Right forelimb (tissue), 1 donor: ENCODE results near the gene LRRN3.
"Not testable (repeated sequence)": the region's sequence is repeated elsewhere in the genome, so short reads cannot be mapped to it uniquely, and the experiment has no call there.

Source experiments
- DNase-seq: peaks from one replicate; pipeline ENCODE4 v3.0.0-alpha.2; 2018

LRRN3 gene

DNA sequence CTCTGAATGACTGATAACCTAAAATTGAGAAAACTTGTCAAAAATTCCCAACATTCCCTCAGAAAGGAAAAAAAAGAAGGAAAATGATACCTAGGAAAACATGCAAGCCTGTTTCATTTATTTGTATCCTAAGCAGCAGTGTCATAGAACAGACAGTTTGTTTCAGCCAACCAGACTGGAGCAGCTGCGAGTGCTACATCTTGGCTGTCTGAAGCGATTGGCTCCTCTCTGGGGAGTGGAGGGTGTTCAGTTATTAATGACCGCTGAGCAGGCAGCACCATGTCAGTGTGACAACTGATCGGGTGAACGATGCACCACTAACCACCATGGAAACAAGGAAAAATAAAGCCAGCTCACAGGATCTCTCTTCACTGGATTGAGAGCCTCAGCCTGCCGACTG lies at the start of gene LRRN3:
Gene LRRN3, plus strand, starts transcription at position 282 of the 400 bp plus-strand sequence. CDS start 31,646 bp downstream, outside the sequence.
- DNase-seq, result peak; percentile 67

DNA sequence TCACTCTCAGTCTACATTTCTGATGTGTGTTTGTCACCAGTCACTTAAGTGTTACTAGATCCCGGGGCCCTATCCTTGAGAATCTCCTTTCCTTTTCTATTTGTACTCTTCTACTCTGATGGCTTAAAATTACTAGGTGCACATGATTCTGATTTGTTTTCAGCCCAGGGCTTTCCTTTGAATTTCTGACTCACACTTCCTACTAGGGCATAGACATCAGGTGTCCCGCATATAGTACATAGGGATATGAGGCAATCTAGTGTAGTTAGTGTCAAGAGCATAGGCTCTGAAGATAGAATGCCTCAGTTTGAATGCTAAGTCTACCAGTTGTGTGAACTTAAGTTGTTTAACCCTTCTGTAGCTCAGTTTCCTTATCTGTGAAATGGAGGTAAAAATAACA lies 49.4 kb upstream of the LRRN3 start:
- DNase-seq, result no peak

DNA sequence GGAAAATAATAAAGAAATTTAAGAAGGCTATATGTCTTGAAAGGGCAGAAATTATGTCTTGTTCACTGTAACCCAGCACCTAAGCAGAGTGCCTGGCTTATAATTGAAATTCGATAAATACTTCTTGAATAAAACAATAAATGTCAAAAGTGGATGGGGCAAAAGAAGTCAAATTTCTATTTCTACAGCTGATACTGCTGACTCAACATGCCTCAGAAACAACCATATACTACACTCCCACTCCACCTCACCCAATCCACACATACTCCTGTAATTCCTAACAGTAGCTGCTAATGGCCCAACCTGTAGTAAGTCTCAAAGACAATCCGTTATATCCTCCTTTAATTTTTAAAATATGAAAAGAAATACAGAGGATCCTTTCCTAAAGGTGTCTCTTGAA lies 48.1 kb upstream of the LRRN3 start:
- no peak for DNase-seq

DNA sequence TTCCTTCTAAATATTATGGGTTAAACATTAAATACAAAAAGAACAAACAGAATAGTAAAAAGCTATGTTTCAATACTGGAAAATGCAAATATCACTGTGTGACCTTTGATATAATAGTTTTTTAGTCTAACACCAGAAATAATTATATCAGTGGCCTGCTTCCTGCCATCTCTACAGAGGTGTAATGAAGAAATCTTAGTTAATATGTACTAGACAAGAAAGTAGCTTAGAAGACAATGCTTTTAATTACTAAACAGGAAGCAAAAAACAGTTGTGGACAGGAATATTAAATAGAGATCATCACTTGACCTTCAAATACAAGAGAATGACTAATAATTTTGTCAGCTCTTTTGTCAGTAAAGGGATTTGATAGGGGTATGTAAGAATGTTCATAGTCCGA lies 47.4 kb upstream of the LRRN3 start:
- no peak for DNase-seq

DNA sequence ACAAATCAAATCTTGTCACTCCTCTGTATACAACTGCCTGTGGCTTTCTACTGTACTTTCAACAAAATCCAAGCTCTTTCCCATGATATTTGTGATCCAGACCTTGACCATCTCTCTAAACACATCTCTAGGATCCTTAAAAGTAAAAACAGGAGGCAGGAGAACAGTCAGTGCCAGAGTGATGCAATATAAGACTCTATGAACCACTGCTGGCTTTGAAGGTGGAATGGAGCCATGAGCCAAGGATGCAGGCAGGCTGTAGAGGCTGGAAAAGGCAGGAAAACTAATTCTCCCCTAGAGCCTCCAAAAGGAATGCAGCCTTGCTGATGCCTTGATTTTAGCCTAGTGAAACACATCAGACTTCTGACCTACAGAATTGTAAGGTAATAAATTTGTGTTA lies 45.5 kb upstream of the LRRN3 start:
- DNase-seq, result peak; percentile 58

DNA sequence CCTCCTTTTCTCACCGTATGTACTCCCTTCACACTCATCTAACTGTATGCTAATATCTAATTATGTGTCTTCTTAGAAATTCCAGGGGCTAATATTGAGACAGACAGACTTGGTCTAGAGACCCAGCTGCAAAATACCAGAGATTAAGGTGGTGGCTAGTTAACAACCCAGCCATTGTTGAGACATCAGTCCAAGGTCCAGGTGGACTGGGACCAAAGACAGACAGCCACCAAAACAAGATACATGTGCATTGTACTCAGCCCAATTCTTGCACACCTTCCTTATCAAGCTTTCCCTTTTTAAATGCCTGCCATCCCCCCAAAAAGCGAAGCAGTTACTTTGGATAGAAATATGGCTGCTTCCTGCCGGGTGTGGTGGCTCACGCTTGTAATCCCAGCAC lies 43.3 kb upstream of the LRRN3 start:
- DNase-seq, result no peak

DNA sequence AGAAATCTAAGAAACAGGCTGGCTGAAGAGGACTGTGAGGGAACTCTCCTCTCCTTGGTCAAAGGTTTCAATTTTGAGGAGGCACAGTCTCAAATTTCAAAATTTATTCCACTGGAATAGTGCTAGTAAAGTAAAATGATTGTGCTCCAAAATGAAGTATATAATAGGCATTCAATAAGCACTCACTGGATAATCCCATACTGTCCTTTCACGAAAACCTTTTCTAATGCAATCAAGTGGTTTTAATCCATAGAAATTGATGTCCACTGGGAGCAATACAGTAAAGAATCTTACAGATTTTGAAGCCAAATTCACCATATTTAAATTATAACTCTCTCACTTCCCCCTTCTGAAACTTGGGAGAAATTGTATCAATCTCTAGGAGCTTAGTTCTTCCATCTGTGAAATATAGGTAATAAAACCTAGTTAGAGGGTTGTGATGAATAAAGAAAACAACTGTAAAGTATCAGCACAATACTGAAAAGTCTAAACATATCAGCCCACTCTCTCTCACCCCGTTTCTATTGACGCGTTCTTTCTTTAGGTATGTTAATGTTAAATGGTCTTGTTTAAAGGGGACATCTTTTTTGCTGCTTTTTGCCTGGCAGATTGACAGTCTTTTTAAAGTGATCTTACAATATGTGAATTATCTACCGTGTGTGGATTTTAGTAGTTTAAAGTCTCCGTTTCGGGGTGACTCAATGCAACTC lies 40.8 kb upstream of the LRRN3 start:
- no peak for DNase-seq

DNA sequence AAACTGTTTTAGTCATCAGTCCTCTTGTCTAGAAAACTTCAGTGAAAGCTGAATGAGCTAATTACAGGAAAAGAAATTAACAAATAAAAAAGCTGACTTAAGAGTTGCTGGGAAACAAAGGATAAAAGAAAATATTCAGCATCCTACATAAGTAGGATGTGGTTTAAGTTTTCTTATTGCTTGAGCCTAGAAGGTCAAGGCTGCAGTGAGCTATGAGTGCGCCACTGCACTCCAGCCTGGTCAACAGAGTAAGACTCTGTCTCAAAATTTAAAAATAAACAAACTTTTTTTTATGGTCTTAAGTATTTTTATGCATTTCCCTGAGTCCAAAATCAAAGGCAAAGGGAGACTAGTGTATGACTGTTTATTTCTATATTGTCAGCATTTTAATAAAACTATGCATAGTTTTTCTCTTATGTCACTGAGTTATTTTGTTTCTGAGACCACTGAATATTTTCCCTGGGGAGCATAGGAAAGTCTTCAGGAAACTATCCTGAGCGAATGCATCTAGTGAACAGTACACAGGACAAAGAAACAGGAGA lies 40.0 kb upstream of the LRRN3 start:
- no peak for DNase-seq

DNA sequence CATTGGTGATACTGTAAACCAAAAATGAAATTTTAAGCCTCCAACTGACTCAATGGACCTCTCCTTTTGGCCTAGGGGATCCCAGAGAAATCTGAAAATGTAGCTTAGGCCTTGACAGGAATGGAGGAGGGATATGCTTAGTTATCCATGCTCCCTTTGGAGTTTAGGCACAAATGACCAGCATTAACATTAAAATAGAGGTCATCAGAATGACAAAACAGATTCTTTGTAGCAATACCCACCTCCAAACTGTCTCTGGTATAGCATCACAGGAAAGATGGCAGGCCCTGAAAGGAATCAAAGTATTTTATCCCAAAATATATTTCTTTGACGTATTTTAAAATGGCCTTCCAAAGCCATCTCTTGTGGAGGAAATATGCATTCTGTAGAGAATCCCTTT lies 39.1 kb upstream of the LRRN3 start:
- no peak for DNase-seq

DNA sequence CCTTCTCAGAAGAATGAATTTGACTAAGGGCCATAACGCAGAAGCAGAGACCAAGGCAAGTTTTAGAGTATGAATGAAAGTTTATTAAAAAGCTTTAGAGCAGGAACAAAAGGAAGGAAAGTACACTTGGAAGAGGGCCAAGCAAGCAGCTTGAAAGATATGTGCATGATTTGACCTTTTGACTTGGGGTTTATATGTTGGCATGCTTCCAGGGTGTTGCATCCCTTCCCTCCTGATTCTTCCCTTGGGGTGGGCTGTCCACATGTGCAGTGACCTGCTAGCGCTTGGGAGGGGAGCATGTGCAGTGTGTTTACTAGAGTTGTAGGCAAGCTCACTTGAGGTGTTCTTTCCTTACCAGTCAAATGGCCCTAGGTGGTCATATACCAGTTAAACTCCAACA lies 37.9 kb upstream of the LRRN3 start:
- DNase-seq, result no peak

DNA sequence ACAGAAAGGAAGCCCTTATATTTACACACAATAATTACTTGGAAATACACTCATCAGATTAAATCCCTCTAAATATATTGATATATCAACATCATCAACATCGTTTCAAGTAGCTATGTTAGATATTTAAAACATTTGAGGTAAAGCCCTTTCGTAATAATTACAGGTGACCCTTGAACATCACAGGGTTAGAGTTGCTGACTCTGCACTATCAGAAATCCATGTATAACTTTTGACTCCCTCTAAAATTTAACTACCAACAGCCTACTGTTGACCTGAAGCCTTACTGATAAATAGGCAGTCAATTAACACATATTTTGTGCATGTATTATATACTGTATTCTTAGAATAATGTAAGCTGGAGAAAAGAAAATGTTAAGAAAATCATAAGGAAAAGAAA lies 34.6 kb upstream of the LRRN3 start:
- DNase-seq, result no peak

DNA sequence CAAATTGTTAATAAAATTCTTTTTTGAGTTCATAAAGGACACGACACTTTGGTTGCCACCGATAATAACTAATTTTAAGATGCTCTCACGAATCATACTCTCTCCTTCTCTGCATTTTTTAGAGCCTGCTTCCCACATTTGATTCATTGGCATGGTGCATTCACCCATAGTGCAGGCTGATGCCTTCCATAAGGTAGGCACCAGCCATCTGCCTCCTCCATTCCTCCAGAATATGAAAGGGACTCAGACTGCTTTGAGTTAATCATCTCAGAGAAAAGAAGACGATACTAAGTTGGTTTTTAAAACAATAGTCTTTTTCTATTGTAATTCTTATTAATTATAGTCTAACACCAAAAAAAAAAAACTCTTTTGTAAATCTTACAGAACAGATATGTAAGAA lies 33.9 kb upstream of the LRRN3 start:
- DNase-seq, result no peak

DNA sequence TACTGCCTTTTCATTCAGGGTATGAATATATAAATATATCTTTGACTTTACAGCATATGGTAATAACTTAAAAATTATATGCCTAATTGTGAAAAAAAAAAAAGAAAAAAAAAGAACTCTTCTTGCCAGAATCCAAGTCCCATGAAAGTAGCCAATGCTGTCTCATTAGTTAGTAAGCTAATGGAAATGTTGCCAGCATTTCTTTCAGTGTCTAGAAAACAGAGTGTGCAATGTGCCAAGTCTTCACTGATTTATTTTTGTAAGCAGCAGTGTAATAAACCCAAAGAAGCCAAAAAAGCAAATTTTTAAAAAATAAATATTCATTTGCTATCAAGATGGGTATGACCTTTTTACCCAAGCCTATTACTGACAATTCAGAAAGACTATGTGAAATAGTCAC lies 31.1 kb upstream of the LRRN3 start:
- DNase-seq, result no peak

DNA sequence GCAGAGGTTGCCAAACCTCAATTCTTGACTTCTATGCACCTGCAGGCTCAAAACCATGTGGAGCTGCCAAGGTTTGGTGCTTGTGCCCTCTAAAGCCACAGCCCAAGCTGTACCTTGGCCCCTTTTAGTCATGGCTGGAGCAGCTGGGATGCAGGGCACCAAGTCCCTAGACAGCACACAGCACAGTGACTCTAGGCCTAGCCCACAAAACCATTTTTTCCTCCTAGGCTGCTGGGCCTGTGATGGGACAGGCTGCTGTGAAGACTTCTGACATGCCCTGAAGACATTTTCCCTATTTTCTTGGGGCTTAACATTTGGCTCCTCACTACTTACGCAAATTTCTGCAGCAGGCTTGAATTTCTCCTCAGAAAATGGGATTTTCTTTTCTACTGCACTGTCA lies 27.8 kb upstream of the LRRN3 start:
- no peak for DNase-seq

DNA sequence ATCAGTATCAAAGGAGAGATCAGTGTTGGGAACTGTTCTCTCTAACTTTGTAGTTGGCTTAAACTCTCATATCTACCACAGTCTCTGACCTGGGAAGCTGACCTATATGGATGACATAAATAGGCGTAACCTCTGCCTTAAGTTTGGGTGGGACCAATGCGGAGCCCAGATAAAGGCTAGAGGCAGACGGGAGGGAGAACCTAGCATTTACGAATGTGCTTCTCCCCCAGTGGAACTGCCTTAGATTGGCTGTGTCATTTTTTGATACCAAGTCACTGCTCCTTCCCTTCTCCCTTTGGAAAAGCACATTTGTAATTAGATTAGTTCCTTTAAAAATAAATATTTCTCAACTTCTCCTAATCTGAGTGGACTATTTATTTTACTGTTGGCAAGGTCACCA lies 23.7 kb upstream of the LRRN3 start:
- DNase-seq, result no peak

DNA sequence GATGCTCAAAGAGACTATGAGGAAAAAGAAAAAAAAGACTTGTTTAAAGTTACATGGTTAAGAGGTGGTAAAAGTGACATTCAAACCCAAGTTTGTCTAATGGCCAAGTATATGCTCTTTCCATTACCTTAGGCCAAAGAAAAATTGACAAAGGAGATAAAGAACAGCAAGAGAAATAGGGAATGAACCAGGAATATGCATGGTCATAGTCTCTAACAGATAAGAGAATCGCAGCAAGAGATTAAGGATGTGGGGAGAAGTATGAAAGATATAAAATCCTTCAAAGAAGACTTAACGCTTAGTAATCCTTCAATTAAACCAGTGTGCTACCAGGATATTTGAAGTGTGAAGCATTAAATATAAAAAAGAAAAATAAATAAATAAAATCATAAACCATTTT lies 23.2 kb upstream of the LRRN3 start:
- DNase-seq, result no peak

DNA sequence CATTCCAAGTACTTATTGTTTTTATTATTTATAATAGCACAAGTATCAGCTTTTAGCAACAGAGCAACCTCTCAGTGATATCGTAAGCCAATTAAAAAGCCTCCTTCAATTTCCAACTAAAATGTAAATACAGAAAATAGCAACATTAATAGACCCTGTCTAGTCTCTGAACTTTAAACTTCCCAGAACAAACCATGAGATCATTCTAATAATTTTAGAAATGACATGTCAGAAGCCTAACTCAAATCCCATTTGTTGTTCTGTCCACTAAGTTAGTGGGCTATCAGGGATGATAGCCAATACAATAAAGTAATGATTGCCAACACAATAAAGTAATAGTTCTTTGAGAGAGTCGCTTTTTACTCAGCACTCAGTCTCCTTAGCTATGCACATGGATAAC lies 22.3 kb upstream of the LRRN3 start:
- no peak for DNase-seq

DNA sequence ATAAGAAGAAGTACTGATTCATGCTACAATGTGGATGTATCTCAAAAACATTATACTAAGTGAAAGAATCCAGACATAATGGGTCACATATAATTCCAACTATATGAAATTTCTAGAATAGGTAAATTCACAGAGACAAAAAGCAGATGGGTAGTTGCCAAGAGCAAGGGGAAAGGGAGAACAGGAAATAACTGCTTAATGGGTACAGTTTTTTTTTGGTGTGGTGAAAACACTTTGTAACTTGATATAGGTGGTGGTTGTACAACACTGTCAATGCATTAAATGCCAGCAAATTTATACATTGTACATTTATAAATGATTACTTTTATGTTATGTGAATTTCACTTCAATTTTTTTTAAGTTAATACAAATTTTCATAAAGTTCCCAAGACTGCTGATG lies 19.4 kb upstream of the LRRN3 start:
- DNase-seq, result no peak

DNA sequence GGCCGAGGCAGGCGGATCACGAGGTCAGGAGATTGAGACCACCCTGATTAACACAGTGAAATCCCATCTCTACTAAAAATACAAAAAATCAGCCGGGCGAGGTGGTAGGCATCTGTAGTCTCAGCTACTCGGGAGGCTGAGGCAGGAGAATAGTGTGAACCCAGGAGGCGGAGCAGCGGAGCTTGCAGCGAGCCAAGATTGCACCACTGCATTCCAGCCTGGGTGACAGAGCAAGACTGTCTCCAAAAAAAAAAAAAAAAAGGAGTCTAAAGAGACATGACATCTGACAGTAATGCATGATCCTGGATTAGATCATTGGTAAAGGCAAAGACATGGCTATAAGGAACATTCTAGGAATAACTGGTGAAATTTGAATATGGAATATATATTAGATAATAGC lies 18.3 kb upstream of the LRRN3 start:
- not testable (repeated sequence) for DNase-seq

DNA sequence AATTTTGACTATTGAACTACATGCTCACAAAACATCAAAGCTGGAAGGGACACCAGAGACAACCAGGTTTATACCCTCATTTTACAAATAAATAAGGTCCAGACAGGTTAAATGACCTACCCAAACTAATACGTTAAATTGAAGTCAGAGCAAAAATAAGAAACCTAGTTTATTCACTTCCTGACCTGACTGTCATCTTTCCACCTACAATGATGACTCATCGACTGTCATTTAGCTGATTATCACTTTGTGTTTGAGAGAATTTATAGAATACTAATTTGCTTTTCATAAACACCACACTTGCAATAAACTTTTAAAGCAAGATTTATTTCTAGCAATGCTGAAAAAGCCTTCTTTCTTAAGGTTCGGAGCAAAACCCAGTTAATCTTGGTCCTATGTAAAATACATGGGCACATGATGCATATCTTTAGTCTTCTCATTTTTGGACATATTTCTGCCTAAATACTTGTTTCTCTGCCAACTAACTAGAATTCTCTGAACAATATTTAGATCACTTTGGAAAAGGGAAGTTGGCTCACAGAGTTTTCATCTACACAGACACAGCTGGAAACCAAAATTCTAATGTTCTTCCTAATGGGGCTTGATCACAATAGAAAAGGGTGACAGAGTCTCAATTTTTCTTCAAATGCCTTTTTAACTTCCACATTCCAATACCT lies 16.7 kb upstream of the LRRN3 start:
- DNase-seq, result no peak

DNA sequence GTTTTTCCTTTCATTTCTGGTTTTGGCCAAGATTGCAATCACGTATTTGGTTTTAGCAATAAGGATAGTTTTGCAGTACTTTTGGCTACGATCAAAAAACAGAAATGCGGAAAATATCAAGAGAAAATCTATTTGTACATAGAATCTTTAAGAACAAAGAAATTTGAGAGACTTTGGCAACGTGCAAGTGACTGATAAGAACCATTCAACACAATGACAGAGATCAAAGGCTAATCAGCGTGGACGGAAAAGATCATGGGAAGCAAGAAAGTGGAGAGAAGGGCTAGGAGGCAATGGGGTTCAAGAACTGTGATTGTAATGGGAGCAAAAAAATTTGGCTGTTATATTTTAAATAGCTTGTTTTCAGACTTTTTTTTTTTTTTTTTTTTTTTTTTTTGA lies 16.2 kb upstream of the LRRN3 start:
- no peak for DNase-seq

DNA sequence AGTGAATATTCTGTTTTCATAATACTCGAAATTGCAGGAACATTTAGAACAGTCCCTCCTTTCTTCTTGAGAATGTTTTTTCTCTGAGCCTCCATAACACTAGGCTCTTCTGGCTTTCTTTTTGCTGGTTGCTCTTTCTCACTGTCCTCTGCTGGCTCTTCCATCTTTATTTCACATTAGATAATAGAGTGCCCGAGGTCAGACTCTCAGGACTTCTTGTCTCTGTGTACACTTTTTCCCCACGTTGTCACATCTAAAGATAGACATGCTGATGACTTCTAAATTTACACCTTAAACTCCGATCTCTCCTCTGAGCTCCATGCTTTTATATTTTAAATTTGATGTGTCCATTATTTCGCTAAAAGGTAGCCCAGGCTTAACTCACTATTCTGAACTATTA lies 15.4 kb upstream of the LRRN3 start:
- no peak for DNase-seq

DNA sequence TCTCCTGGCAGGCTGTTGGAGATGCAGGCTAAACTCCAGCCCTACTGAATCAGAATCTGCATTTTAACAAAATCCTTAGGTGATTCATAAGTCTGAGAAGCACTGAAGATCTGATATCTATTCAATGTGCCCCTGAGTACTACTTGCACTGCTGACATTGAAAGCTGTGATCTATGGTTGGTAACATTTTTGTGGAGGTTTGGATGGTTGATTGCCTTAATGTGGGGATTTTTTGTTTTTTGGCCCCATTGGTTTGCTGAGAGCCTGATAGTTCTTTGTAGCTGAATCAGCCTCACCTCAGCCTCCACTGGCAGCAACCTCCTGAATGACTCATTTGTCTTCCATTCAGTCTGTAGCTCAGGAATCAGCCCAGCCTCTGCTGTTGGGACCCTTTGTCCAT lies 14.7 kb upstream of the LRRN3 start:
- DNase-seq, result no peak

DNA sequence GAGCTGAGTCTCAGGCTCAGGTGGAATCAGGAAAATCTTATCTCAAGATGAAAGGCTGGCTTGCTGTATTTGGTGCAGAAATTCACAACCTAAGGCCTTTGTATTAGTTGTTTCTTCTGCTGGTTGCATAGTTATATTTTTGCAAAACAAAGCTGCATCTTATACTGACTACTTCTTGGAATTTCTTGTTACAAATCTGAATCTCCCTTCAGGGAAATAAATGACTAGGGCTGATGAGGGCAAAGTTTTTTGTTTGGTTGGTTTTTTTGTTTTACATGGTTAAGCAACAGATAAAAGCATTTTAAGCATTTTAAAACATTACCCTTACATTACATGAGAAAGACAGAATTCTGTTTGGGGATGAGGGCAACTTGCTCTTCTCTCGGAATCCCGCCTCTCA lies 13.9 kb upstream of the LRRN3 start:
- no peak for DNase-seq
